ENCODE results near the gene RBM47. TPM values are rescaled to one million over a fixed set of nuclear protein-coding genes. Genes with fewer than 3 reads are reported as not detected.

Gene RBM47
- total RNA-seq, 1 donor: 2.2 TPM

DNA sequence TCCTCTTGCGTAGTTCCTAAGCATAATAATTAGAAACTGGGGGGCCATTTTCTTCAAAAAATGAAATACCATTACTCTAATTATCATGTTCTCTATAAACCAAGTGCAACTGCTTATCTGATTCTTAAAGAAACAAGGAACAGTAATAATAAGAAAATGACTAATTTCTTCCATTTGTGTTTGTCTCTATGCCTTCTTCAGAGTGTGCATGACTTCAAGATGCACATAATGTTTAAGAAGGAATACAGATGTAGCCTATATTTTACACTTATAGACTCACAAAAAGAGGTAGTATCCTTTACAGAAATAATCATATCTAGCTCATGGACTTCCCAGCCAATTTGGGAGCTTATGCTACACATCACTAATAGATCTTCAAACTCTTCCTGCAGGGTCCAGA, 162.9 kb downstream of the RBM47 start:
- TF ChIP-seq, protein P1, sequence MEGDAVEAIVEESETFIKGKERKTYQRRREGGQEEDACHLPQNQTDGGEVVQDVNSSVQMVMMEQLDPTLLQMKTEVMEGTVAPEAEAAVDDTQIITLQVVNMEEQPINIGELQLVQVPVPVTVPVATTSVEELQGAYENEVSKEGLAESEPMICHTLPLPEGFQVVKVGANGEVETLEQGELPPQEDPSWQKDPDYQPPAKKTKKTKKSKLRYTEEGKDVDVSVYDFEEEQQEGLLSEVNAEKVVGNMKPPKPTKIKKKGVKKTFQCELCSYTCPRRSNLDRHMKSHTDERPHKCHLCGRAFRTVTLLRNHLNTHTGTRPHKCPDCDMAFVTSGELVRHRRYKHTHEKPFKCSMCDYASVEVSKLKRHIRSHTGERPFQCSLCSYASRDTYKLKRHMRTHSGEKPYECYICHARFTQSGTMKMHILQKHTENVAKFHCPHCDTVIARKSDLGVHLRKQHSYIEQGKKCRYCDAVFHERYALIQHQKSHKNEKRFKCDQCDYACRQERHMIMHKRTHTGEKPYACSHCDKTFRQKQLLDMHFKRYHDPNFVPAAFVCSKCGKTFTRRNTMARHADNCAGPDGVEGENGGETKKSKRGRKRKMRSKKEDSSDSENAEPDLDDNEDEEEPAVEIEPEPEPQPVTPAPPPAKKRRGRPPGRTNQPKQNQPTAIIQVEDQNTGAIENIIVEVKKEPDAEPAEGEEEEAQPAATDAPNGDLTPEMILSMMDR (IDR thresholded peaks at IDR 0.05; ENCODE audit: extremely low read depth, low read depth, low read length): no peak
- Histone ChIP-seq H3K79me2 (ENCODE audit: insufficient read depth, low read length) (no peaks in the 10 kb centered on the region), H3K4me3 (ENCODE audit: insufficient read depth, low read length) (no peak overlapping the region), H3K4me1 (ENCODE audit: insufficient read depth, low read length) (peaks cover 2% of the 10 kb centered on the region), H3K4me2 (ENCODE audit: insufficient read depth, low read length) (no peak overlapping the region), H4K20me1 (ENCODE audit: insufficient read depth, low read length) (no peaks in the 10 kb centered on the region), H3K27ac (ENCODE audit: low read depth, low read length) (no peak overlapping the region), H2AFZ (ENCODE audit: low read length) (no peak overlapping the region), H3K9me3 (ENCODE audit: low read depth, low read length) (no peaks in the 10 kb centered on the region), H3K36me3 (ENCODE audit: insufficient read depth, low read length) (no peaks in the 10 kb centered on the region), H3K27me3 (ENCODE audit: insufficient read depth, low read length) (no peaks in the 10 kb centered on the region)
- DNase-seq (ENCODE audit: insufficient read length, low spot score, missing footprints): no peak

DNA sequence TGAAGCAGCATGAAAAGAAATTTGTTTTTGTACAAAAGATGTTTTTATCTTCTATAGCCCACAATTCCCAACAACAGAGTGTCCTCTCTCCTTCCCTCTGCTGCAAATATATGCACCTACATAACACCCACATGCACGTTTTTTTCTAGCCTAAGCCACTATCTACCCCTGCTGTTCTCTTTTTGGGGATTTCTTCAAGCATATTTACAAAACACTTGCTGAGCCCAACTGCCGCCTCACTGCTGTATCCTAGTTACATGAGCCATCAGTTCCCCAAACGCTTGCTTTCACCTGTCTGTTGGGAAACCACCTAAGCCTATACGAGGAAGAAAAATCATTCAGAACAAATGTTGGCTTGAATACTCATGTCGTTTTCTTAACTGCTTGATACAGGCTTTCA, 167.3 kb downstream of the RBM47 start:
- Histone ChIP-seq H2AFZ (ENCODE audit: low read length) (no peak overlapping the region), H3K79me2 (ENCODE audit: insufficient read depth, low read length) (no peaks in the 10 kb centered on the region), H3K4me1 (ENCODE audit: insufficient read depth, low read length) (no peaks in the 10 kb centered on the region), H3K27me3 (ENCODE audit: insufficient read depth, low read length) (no peaks in the 10 kb centered on the region), H3K27ac (ENCODE audit: low read depth, low read length) (no peak overlapping the region), H3K4me2 (ENCODE audit: insufficient read depth, low read length) (no peak overlapping the region), H3K36me3 (ENCODE audit: insufficient read depth, low read length) (no peaks in the 10 kb centered on the region), H3K9me3 (ENCODE audit: low read depth, low read length) (no peaks in the 10 kb centered on the region), H4K20me1 (ENCODE audit: insufficient read depth, low read length) (no peaks in the 10 kb centered on the region), H3K4me3 (ENCODE audit: insufficient read depth, low read length) (no peak overlapping the region)
- no peak for DNase-seq (ENCODE audit: insufficient read length, low spot score, missing footprints)
- TF ChIP-seq, protein P1 (IDR thresholded peaks at IDR 0.05; ENCODE audit: extremely low read depth, low read depth, low read length): no peak

DNA sequence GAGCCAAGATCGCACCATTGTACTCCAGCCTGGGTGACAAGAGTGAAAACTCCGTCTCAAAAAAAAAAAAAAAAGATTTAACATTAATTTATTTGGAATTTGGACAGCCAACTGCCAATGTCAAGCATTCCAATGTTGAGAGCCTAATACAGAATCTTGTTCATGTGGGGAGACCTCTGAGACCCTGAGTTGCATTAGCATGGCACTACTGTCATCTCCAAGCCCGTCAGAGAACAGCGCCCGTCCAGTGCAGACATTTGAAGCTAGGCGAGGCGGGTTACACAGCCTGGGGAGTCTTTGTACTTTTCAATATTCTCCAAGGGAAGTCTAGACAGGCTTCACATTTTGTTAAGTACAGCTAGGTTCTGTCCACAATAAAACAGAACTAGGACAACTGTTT, 167.8 kb downstream of the RBM47 start:
- no peaks in the 10 kb centered on the region for H3K4me1 ChIP-seq (ENCODE audit: insufficient read depth, low read length)

DNA sequence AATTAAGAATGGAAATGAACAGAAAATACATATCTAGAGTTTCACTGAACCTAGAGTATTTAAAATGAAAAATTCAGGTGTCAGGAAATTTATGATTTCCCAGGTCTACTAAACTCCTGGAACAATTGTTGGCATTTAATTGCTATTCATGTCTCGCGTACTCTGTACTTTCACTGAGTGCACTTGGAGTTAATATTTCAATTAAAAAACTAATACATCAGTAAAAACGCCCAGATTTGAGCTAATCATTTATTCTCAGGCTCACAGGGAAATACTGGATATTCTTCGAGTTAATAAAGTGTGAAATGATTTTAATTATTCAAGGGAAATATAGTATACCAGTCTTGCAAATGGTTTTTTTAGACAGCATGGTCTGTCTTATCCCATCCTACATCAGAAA, 168.6 kb downstream of the RBM47 start:
- Histone ChIP-seq H3K4me1 (ENCODE audit: insufficient read depth, low read length) (no peaks in the 10 kb centered on the region), H3K79me2 (ENCODE audit: insufficient read depth, low read length) (no peaks in the 10 kb centered on the region), H3K27ac (ENCODE audit: low read depth, low read length) (no peak overlapping the region), H4K20me1 (ENCODE audit: insufficient read depth, low read length) (no peaks in the 10 kb centered on the region), H3K4me3 (ENCODE audit: insufficient read depth, low read length) (no peak overlapping the region), H3K36me3 (ENCODE audit: insufficient read depth, low read length) (no peaks in the 10 kb centered on the region), H3K9me3 (ENCODE audit: low read depth, low read length) (no peaks in the 10 kb centered on the region), H2AFZ (ENCODE audit: low read length) (no peak overlapping the region), H3K27me3 (ENCODE audit: insufficient read depth, low read length) (no peaks in the 10 kb centered on the region), H3K4me2 (ENCODE audit: insufficient read depth, low read length) (no peak overlapping the region)
- TF ChIP-seq, protein P1 (IDR thresholded peaks at IDR 0.05; ENCODE audit: extremely low read depth, low read depth, low read length): no peak
- DNase-seq (ENCODE audit: insufficient read length, low spot score, missing footprints): no peak

More for the DNA sequence above, 167.8 kb downstream of the RBM47 start:
- no peaks in the 10 kb centered on the region for H3K79me2 ChIP-seq (ENCODE audit: insufficient read depth, low read length)
- no peak overlapping the region for H3K4me3 ChIP-seq (ENCODE audit: insufficient read depth, low read length)
- H3K4me2 ChIP-seq (ENCODE audit: insufficient read depth, low read length): no peak overlapping the region
- H3K27me3 ChIP-seq (ENCODE audit: insufficient read depth, low read length): no peaks in the 10 kb centered on the region
- H3K9me3 ChIP-seq (ENCODE audit: low read depth, low read length): no peaks in the 10 kb centered on the region
- H3K27ac ChIP-seq (ENCODE audit: low read depth, low read length): no peak overlapping the region
- no peaks in the 10 kb centered on the region for H3K36me3 ChIP-seq (ENCODE audit: insufficient read depth, low read length)
- H2AFZ ChIP-seq (ENCODE audit: low read length): no peak overlapping the region
- TF ChIP-seq, protein P1 (IDR thresholded peaks at IDR 0.05; ENCODE audit: extremely low read depth, low read depth, low read length): no peak
- DNase-seq (ENCODE audit: insufficient read length, low spot score, missing footprints): no peak
- H4K20me1 ChIP-seq (ENCODE audit: insufficient read depth, low read length): no peaks in the 10 kb centered on the region
